Neural cell (in vitro differentiated cells): ENCODE measurements around the gene AKAP9.

Source experiments
- EZH2 ChIP-seq: fragments of 200-600, 300-800 bp; shearing (Covaris generic), sonication (generic); IDR thresholded peaks from 2 replicates; pipeline ENCODE4 v1.6.1; 2014; ENCODE audit warnings: antibody characterized with exemption, low read length, borderline replicate concordance, mild to moderate bottlenecking; ENCODE audit not compliant: insufficient read depth, poor library complexity, severe bottlenecking
- SMC3 ChIP-seq: fragments of 450-650 bp; conservative IDR thresholded peaks from 2 replicates; pipeline ENCODE4 v1.6.1; 2014; ENCODE audit warnings: antibody characterized with exemption, mild to moderate bottlenecking, moderate library complexity; ENCODE audit not compliant: poor library complexity

DNA sequence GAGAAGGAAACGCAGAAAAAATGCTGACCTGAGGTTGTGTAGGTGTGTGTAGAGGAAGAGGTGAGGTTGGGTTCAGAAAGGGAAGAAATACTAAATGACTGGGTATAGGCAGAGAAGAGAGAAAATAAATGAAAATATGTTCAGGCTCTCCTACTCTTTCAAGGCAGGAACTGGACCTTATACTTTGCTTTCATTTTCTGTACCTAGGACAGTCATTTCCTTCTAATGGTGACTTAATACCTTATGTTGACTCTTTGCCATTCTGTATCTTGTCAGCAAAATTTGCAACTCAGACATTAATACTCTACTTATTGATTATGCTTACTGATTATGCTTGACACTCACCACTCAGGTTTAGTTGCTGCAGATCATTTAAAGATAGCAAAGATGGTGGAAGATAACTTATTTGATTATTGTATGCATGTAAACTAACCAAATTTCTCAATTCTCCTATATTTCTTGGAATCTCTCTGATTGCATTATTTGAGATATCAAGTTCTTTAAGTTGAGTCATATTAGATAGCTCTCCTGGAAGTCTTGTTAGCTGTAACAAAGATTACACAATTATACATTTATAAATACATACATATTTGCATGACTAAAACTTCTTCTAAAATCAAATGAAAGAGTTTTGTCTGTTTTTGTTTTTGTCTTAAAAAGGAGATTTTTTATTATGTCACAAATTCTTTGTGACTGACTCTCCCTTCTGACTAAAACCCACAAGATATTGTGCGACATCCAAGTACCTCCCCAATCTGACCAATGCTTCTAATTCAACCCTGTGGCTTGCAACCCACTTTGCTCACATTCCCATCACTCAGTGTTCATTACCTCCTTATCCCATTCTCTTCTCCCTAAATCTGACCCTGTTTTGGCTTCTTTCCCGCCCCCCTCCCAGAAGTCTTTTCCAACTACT lies 218.3 kb downstream of the AKAP9 start:
- TF ChIP-seq EZH2 = no peak
- TF ChIP-seq SMC3 = no peak
